Transverse colon (tissue), 4 donors: ENCODE results near the gene YIPF5. TPM values are rescaled to one million over a fixed set of nuclear protein-coding genes. Genes with fewer than 3 reads are reported as not detected.

Experiments
- DNase-seq: peaks from one replicate; pipeline ENCODE4 v3.0.0-alpha.2; 2019
- H3K27ac ChIP-seq, 4 donors: fragments of 200-600 bp; sonication (generic); 2 replicates each; pipeline ENCODE4 v1.5.1; 2016 to 2018; ENCODE audit warnings: inconsistent platforms in 4 of 4
- H3K27me3 ChIP-seq: fragments of 200-600 bp; sonication (generic); 2 replicates; pipeline ENCODE4 v1.5.1; 2017; ENCODE audit warnings: inconsistent platforms
- H3K36me3 ChIP-seq, 4 donors: fragments of 200-600 bp; sonication (generic); 2 replicates each; pipeline ENCODE4 v1.5.1; 2017 to 2019; ENCODE audit warnings: inconsistent platforms in 4 of 4
- H3K4me1 ChIP-seq, 4 donors: fragments of 200-600 bp; sonication (generic); 2 replicates each; pipeline ENCODE4 v1.5.1; 2017 to 2020; ENCODE audit warnings: inconsistent platforms in 4 of 4
- H3K4me3 ChIP-seq, 4 donors: fragments of 200-600 bp; sonication (generic); 1 replicate in 1 of 4; 2 replicates in 3 of 4; pipeline versions ENCODE4 v1.5.1 to v1.6.1; 2017 to 2019; ENCODE audit warnings: inconsistent platforms in 4 of 4
- H3K9me3 ChIP-seq, 2 donors: fragments of 200-600 bp; sonication (generic); 2 replicates each; pipeline ENCODE4 v1.5.1; 2017 to 2019; ENCODE audit warnings: inconsistent platforms in 2 of 2
- CTCF ChIP-seq, 5 experiments: fragments of 200-600 bp in 3 of 5; fragments of 450-650 bp in 2 of 5; sonication (generic) in 3 of 5; IDR thresholded peaks; 1 replicate in 2 of 5; 2 replicates in 3 of 5; pipeline ENCODE4 v1.5.1; 2016 to 2017; ENCODE audit warnings: antibody characterized with exemption in 5 of 5, inconsistent platforms in 3 of 5, mild to moderate bottlenecking in 2 of 5, moderate library complexity in 1 of 5
- EP300 ChIP-seq: sonication (generic); formaldehyde crosslinking; IDR thresholded peaks from one replicate; pipeline ENCODE4 v1.6.1; 2017; ENCODE audit warnings: antibody characterized with exemption, low read depth
- POLR2A ChIP-seq: fragments of 450-650 bp; IDR thresholded peaks from one replicate; pipeline ENCODE4 v1.6.1; 2016; ENCODE audit warnings: antibody characterized with exemption, mild to moderate bottlenecking, moderate library complexity
- POLR2AphosphoS5 ChIP-seq, 3 donors: sonication (generic); formaldehyde crosslinking; IDR thresholded peaks; one replicate each; pipeline ENCODE4 v1.6.1; 2016; ENCODE audit warnings: antibody characterized with exemption in 3 of 3
- WGBS, 2 donors: methylation state at CpG; one replicate each; pipeline ENCODE4 v1.1.5; 2018; ENCODE audit warnings: low coverage in 1 of 2; 5-methylcytosine and 5-hydroxymethylcytosine counted together
- in situ Hi-C, 4 donors: fragments of 200-750 bp; cut with MboI; loops; one replicate each; pipeline versions ENCODE4 v1.15.0 to v1.15.1; 2017; ENCODE audit warnings: low sequenced_read_pairs in 3 of 4, low pct_ligation_motif_present in 1 of 4, low pct_unique_long_range_greater_than_20kb in 1 of 4
- intact Hi-C: fragments of 100-400 bp; cut with DNase I; formaldehyde crosslinking; loops from one replicate; pipeline ENCODE4 v1.15.1; 2023; ENCODE audit warnings: low total_unique reads
- total RNA-seq, 4 donors: library from RNA; depleted of rRNA; stranded (reverse); fragments of >200 nt; gene quantifications; one replicate each; pipeline ENCODE4 v1.1.0, GENCODE V29; 2016

The YIPF5 gene
- total RNA-seq, 4 donors from 2014 or later, result 10.1 to 44.4 (median 25.6) TPM

DNA sequence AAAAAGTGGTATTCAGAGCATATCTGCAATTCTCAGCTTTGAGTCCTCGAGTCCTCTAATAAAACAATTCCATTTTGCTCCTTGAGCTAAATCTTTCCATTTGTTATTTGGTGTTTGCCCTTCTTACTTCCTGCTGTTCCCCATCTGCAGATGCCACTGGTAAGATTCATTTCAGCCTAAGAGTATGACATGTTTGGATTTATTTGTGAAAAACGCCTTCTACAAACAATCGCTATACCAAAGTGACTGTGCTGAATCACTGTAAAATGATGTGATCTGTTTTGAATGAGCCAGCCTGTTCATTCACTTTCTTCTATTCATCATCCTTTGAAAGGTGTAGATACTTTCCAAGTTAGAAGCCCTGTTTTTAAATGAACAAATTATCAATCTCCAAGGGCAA is 27.9 kb upstream of the YIPF5 start:
- no peak for DNase-seq
- H3K27ac ChIP-seq, result no peak overlapping the region
- TF ChIP-seq POLR2AphosphoS5 (IDR thresholded peaks at IDR 0.05) (no peak), POLR2A (no peak), CTCF (IDR thresholded peaks at IDR 0.05) (no peak), EP300 (no peak)
- H3K36me3 ChIP-seq, result no peaks in the 10 kb centered on the region
- H3K9me3 ChIP-seq, result no peaks in the 10 kb centered on the region
- intact Hi-C loops (no loop called here), in situ Hi-C loops (no loop called here)
- no peak overlapping the region for H3K4me3 ChIP-seq
- H3K4me1 ChIP-seq, result peaks cover 0 to 3% (median 0%) of the 10 kb centered on the region in 4 donors
- 33 to 40% methylated on average over 3 of the region's 3 CpGs for WGBS, 2 donors
- H3K27me3 ChIP-seq, result no peaks in the 10 kb centered on the region

DNA sequence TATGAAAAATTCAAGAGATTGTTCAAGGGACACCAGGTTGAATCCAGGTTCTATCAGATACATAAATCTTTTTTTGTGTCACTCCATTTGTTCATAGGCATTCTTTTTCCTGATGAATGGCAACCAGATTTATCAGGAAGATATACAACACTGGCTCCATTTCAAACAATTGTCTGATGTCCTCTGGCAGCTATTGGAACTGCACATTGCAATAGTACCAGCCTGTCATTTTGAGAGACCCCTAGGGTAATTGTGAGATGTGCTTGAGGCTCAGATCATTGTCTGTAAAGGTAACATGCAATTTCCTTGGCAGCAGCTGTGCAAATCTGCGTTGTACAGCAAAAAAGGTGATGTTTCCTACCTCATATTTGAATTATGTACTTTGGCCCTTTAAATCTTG is 26.2 kb upstream of the YIPF5 start:
- peaks cover 0 to 8% (median 0%) of the 10 kb centered on the region in 4 donors for H3K4me1 ChIP-seq
- DNase-seq, result no peak
- in situ Hi-C loops, result no loop called here
- H3K27me3 ChIP-seq, result no peaks in the 10 kb centered on the region
- no peaks in the 10 kb centered on the region for H3K36me3 ChIP-seq
- WGBS, 2 donors, result 40 to 64% methylated on average over 1 of the region's 1 CpG
- H3K4me3 ChIP-seq, result no peak overlapping the region
- TF ChIP-seq POLR2AphosphoS5 (IDR thresholded peaks at IDR 0.05), result no peak
- TF ChIP-seq POLR2A, result no peak
- TF ChIP-seq EP300, result no peak
- no peak for TF ChIP-seq CTCF (IDR thresholded peaks at IDR 0.05)
- no peaks in the 10 kb centered on the region for H3K9me3 ChIP-seq
- intact Hi-C loops, result no loop called here
- no peak overlapping the region for H3K27ac ChIP-seq

DNA sequence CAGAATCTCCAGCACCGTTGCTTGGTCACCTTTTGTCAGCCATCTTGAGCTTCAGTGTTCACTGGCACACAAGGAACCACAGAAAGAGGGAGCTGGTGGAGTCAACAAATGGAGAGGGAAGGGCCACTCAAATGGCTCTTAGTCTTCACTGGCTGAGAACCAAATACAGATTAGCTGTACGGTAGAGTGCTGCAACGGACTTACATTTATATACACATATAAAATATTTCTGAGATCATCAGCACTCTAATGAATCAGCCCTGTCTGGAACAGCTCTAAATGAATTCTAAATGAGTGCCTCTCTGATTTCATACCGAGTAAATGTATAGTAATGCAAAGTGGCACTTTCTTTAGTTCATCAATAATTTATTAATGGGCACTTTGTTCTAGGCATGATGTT is 25.0 kb upstream of the YIPF5 start:
- H3K9me3 ChIP-seq, result no peaks in the 10 kb centered on the region
- TF ChIP-seq CTCF (IDR thresholded peaks at IDR 0.05), result no peak
- TF ChIP-seq POLR2AphosphoS5 (IDR thresholded peaks at IDR 0.05), result no peak
- no peak for TF ChIP-seq POLR2A
- no peak for TF ChIP-seq EP300
- WGBS, 2 donors, result 46 to 69% methylated on average over 4 of the region's 4 CpGs
- no peaks in the 10 kb centered on the region for H3K36me3 ChIP-seq
- no peak overlapping the region for H3K4me3 ChIP-seq
- in situ Hi-C loops (no loop called here), intact Hi-C loops (no loop called here)
- H3K27me3 ChIP-seq, result no peaks in the 10 kb centered on the region
- DNase-seq, result no peak
- no peak overlapping the region for H3K27ac ChIP-seq
- peaks cover 0 to 14% (median 0%) of the 10 kb centered on the region in 4 donors for H3K4me1 ChIP-seq

GRCh38 chr5:144194144-144194543 is 23.7 kb upstream of the YIPF5 start:
- Histone ChIP-seq H3K27me3 (no peaks in the 10 kb centered on the region), H3K4me1 (peaks cover 0 to 18% (median 2%) of the 10 kb centered on the region in 4 donors), H3K4me3 (no peak overlapping the region), H3K27ac (no peak overlapping the region), H3K36me3 (no peaks in the 10 kb centered on the region), H3K9me3 (no peaks in the 10 kb centered on the region)
- in situ Hi-C loops, result no loop called here
- TF ChIP-seq EP300 (no peak), CTCF (IDR thresholded peaks at IDR 0.05) (no peak), POLR2A (no peak), POLR2AphosphoS5 (IDR thresholded peaks at IDR 0.05) (no peak)
- no peak for DNase-seq
- intact Hi-C loops, result no loop called here
- WGBS, 2 donors, result 93% methylated on average over 2 of the region's 2 CpGs; no CpG with 5 or more reads in 1 of the 2 donors
